GM23338 (cell line): ENCODE measurements around the gene KHK. TPM values are rescaled to one million over a fixed set of nuclear protein-coding genes. Genes with fewer than 3 reads are reported as not detected.

Source experiments
- ATAC-seq: fragments of 200-7000 bp; cut with Tn5 transposase; 3 replicates; pipeline ENCODE4 v1.9.1; 2020
- DNase-seq: peaks from one replicate; pipeline ENCODE4 v3.0.0-alpha.2; 2015; ENCODE audit warnings: low spot score
- H2AFZ ChIP-seq: fragments of 200-600 bp; sonication (generic); 2 replicates; pipeline ENCODE4 v1.8.0; 2016; ENCODE audit warnings: antibody characterized with exemption, mild to moderate bottlenecking, moderate library complexity
- H3F3A ChIP-seq: fragments of 200-600 bp; sonication (generic); replicated peaks from 2 replicates; pipeline ENCODE4 v1.8.0; 2017; ENCODE audit warnings: antibody characterized with exemption, mixed run types, low read depth
- H3K27ac ChIP-seq: fragments of 200-600 bp; sonication (generic); 2 replicates; pipeline ENCODE4 v1.6.1; 2016; ENCODE audit warnings: low read depth
- H3K27me3 ChIP-seq: fragments of 200-600 bp; sonication (generic); 2 replicates; pipeline ENCODE4 v1.8.0; 2016; ENCODE audit warnings: mild to moderate bottlenecking, mixed run types, moderate library complexity; ENCODE audit not compliant: insufficient read depth
- H3K36me3 ChIP-seq: fragments of 200-600 bp; sonication (generic); 2 replicates; pipeline ENCODE4 v1.8.0; 2016; ENCODE audit warnings: mild to moderate bottlenecking; ENCODE audit not compliant: insufficient read depth
- H3K4me1 ChIP-seq: fragments of 200-600 bp; sonication (generic); 2 replicates; pipeline ENCODE4 v1.8.0; 2016; ENCODE audit warnings: mild to moderate bottlenecking, moderate library complexity; ENCODE audit not compliant: insufficient read depth
- H3K4me2 ChIP-seq: fragments of 200-600 bp; sonication (generic); 2 replicates; pipeline ENCODE4 v1.7.1; 2017; ENCODE audit warnings: mixed run types
- H3K4me3 ChIP-seq: fragments of 200-600 bp; sonication (generic); 2 replicates; pipeline ENCODE4 v1.6.1; 2016; ENCODE audit warnings: mixed run types
- H3K79me2 ChIP-seq: fragments of 200-600 bp; sonication (generic); replicated peaks from 2 replicates; pipeline ENCODE4 v1.8.0; 2017; ENCODE audit warnings: mild to moderate bottlenecking; ENCODE audit not compliant: insufficient read depth
- H3K9me2 ChIP-seq: fragments of 200-600 bp; sonication (generic); 2 replicates; pipeline ENCODE4 v1.8.0; 2017; ENCODE audit not compliant: insufficient read depth
- H4K20me1 ChIP-seq: fragments of 200-600 bp; sonication (generic); replicated peaks from 2 replicates; pipeline ENCODE4 v1.8.0; 2017; ENCODE audit warnings: mild to moderate bottlenecking; ENCODE audit not compliant: insufficient read depth
- H3K27ac Mint-ChIP-seq: 2 replicates; pipeline ENCODE4 v1.8.0; 2020; ENCODE audit warnings: inconsistent platforms, mild to moderate bottlenecking, moderate library complexity, mixed read lengths
- H3K27me3 Mint-ChIP-seq: 3 replicates; pipeline ENCODE4 v1.8.0; 2022; ENCODE audit warnings: low read depth, mild to moderate bottlenecking, moderate library complexity, mixed read lengths, inconsistent platforms; ENCODE audit not compliant: insufficient read depth, poor library complexity
- H3K36me3 Mint-ChIP-seq: 3 replicates; pipeline ENCODE4 v1.8.0; 2021; ENCODE audit warnings: low read depth, mild to moderate bottlenecking, inconsistent platforms, moderate library complexity, mixed read lengths
- H3K4me1 Mint-ChIP-seq: 3 replicates; pipeline ENCODE4 v1.8.0; 2020; ENCODE audit warnings: mild to moderate bottlenecking, inconsistent platforms, mixed read lengths
- H3K4me3 Mint-ChIP-seq: 3 replicates; pipeline ENCODE4 v1.8.0; 2021; ENCODE audit warnings: moderate library complexity, mild to moderate bottlenecking, inconsistent platforms, mixed read lengths
- H3K9me3 Mint-ChIP-seq: 3 replicates; pipeline ENCODE4 v1.8.0; 2020; ENCODE audit warnings: moderate library complexity, mild to moderate bottlenecking, inconsistent platforms, mixed read lengths
- CREB1 ChIP-seq: fragments of 250-450 bp; sonication (Bioruptor Pico); IDR thresholded peaks from 2 replicates; pipeline ENCODE4 v1.5.0; 2020; ENCODE audit warnings: low read depth, mild to moderate bottlenecking, moderate library complexity
- CTCF ChIP-seq, 2 experiments: fragments of 200-600 bp in 1 of 2; sonication (generic) in 1 of 2; conservative IDR thresholded peaks; 2 replicates each; pipeline versions ENCODE4 v1.5.1 to v1.6.1; 2016 to 2017; ENCODE audit warnings: antibody characterized with exemption in 2 of 2, low read depth in 2 of 2, mild to moderate bottlenecking in 2 of 2, moderate library complexity in 1 of 2
- ETS1 ChIP-seq: IDR thresholded peaks from 2 replicates; pipeline ENCODE4 v1.6.1; 2016; ENCODE audit warnings: antibody characterized with exemption
- EZH2 ChIP-seq: fragments of 200-600 bp; sonication (generic); IDR thresholded peaks from one replicate; pipeline ENCODE4 v1.8.0; 2017; ENCODE audit warnings: antibody characterized with exemption, mild to moderate bottlenecking, low read depth; ENCODE audit not compliant: unreplicated experiment
- JUNB ChIP-seq: IDR thresholded peaks from one replicate; pipeline ENCODE4 v1.6.1; 2016; ENCODE audit warnings: antibody characterized with exemption; ENCODE audit not compliant: unreplicated experiment
- NANOG ChIP-seq: IDR thresholded peaks from 2 replicates; pipeline ENCODE4 v1.6.1; 2016; ENCODE audit warnings: antibody characterized with exemption, borderline replicate concordance
- REST ChIP-seq: IDR thresholded peaks from one replicate; pipeline ENCODE4 v1.6.1; 2018; ENCODE audit warnings: antibody characterized with exemption; ENCODE audit not compliant: unreplicated experiment
- STAT1 ChIP-seq: IDR thresholded peaks from one replicate; pipeline ENCODE4 v1.6.1; 2016; ENCODE audit warnings: antibody characterized with exemption; ENCODE audit not compliant: unreplicated experiment
- ZNF331 ChIP-seq: fragments of 250-450 bp; sonication (Bioruptor Pico); IDR thresholded peaks from 2 replicates; pipeline ENCODE4 v1.5.0; 2020; ENCODE audit warnings: low read depth, mild to moderate bottlenecking, moderate library complexity
- polyA plus RNA-seq: library from polyadenylated mRNA; unstranded; fragments of >200 nt; fragmentation: Nextera tagmentation; extraction: Ambion mirVana; gene quantifications from 2 replicates; pipeline ENCODE4 v1.2.1, GENCODE V29; 2016
- total RNA-seq: library from RNA; depleted of rRNA; stranded (reverse); fragments of >200 nt; shearing (Covaris generic); gene quantifications from 2 replicates; pipeline ENCODE4 v1.2.3, GENCODE V29; 2014

Gene KHK
- total and polyA plus RNA-seq, 2 experiments from 2014 or later: 9.7 TPM

GRCh38 chr2:27086090-27086723 lies 365 bp upstream of the KHK start (continued):
- no peak for TF ChIP-seq ZNF331 (CRISPR knock-in tag)
- no peak for TF ChIP-seq NANOG
- peak; percentile 47 to 89 for TF ChIP-seq CTCF (conservative IDR thresholded peaks at IDR 0.05; ENCODE audit: low read depth in 2 of 2)
- TF ChIP-seq ETS1: no peak
- no peak for TF ChIP-seq STAT1
- peak; percentile 84 for TF ChIP-seq CREB1
- TF ChIP-seq REST: no peak
- no peak for TF ChIP-seq JUNB
- no peak for TF ChIP-seq EZH2

- peak overlapping the region; percentile 82 for H3K4me3 Mint-ChIP-seq
- peaks cover 28% of the 10 kb centered on the region for H3K27me3 Mint-ChIP-seq
- H3K4me2 ChIP-seq: peak overlapping the region; percentile 95
- H4K20me1 ChIP-seq: no peaks in the 10 kb centered on the region; the same call in 1 of the 2 replicates
- peaks cover 8% of the 10 kb centered on the region; the same call in 1 of the 2 replicates for H3F3A ChIP-seq
- DNase-seq (no peak), ATAC-seq (no peak)
- H3K9me2 ChIP-seq: no peaks in the 10 kb centered on the region
- no peak overlapping the region for H3K27ac ChIP-seq
- H3K79me2 ChIP-seq: no peaks in the 10 kb centered on the region
- peak overlapping the region; percentile 87 for H3K4me3 ChIP-seq
- H3K4me1 Mint-ChIP-seq: peaks cover 25% of the 10 kb centered on the region
- H3K36me3 ChIP-seq: no peaks in the 10 kb centered on the region
- H3K27ac Mint-ChIP-seq: no peak overlapping the region
- H3K9me3 Mint-ChIP-seq: no peaks in the 10 kb centered on the region; the same call in 2 of the 3 replicates
- peak overlapping the region; percentile 96; the same call in 1 of the 2 replicates for H2AFZ ChIP-seq
- H3K4me1 ChIP-seq: peaks cover 10% of the 10 kb centered on the region
- H3K27me3 ChIP-seq: peaks cover 16% of the 10 kb centered on the region
- H3K36me3 Mint-ChIP-seq: no peaks in the 10 kb centered on the region
- TF ChIP-seq CREB1 (no peak), REST (no peak), EZH2 (no peak)
Measured at GRCh38 chr2:27087823-27088410, 1.3 kb downstream of the KHK start.
